Ureter (tissue), 1 donor: ENCODE data around the gene AGBL4. TPM values are rescaled to one million over a fixed set of nuclear protein-coding genes. Genes with fewer than 3 reads are reported as not detected.
"Not testable (repeated sequence)": the region's sequence is repeated elsewhere in the genome, so short reads cannot be mapped to it uniquely, and the experiment has no call there.

Experiments used
- DNase-seq: peaks from one replicate; pipeline ENCODE4 v3.0.0-alpha.2; 2020; ENCODE audit warnings: low spot score
- total RNA-seq: library from RNA; stranded (reverse); gene quantifications from one replicate; pipeline ENCODE4 v1.2.4, GENCODE V29; 2023
- donor health status: DM: yes; HTN: yes; CAD: no.

AGBL4 gene
- total RNA-seq, 1 donor from 2014 or later = 0.21 TPM

GRCh38 chr1:49306507-49307070 is 717.2 kb downstream of the AGBL4 start:
- no peak for DNase-seq

DNA sequence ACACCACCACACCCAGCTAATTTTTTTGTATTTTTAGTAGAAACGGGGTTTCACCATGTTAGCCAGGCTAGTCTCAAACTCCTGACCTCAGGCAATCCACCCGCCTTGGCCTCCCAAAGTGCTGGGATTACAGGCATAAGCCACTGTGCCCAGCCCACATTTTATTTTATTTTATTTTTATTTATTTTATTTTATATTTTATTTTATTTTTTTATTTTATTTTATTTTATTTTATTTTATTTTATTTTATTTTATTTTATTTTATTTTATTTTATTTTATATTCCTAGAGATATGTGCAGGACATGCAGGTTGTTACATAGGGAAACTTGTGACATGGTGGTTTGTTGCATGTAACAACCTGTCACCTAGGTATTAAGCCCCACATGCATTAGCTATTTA is 721.4 kb downstream of the AGBL4 start:
- DNase-seq = not testable (repeated sequence)

GRCh38 chr1:49298304-49298703 is 725.5 kb downstream of the AGBL4 start:
- DNase-seq = no peak

DNA sequence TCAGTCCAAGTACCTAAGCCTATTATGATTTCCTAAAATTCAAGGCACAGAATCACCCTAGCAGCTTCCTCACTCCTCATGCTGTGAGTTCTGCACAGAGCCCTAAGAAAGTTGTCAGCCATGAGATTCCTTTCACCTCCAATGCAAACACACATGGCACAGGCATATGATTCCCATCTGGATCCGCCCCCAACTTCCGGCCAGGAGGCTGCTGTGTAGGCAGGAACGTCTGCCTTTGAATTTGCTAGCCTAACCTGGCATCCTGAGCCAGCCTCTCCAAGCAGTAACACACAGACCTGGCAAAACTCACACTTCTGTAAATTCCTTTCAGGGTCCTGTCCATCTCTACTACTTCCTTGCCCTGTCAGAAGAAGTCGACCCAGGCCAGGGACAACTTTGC is 726.0 kb downstream of the AGBL4 start:
- DNase-seq = no peak

GRCh38 chr1:49294539-49294938 is 729.2 kb downstream of the AGBL4 start:
- DNase-seq = no peak

DNA sequence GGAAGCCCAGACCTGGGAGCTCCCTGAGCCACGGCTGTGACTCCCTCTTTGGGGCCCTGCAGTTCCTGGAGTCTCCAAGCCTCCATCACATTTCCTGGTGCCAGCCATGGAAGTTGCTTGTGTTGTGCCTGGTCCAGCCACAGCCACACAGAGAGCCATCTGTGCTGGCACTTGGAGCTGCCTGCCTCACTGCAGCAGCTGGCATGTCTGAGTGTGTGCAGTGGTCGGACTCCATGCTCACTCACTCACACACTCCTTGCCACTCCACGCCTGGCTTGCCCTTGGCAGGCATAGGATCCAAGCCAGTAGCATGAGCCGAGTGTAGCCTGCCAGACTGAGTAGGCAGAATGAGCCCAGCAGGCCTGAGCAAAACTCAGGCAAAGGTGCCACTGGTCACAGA is 730.7 kb downstream of the AGBL4 start:
- DNase-seq = no peak

DNA sequence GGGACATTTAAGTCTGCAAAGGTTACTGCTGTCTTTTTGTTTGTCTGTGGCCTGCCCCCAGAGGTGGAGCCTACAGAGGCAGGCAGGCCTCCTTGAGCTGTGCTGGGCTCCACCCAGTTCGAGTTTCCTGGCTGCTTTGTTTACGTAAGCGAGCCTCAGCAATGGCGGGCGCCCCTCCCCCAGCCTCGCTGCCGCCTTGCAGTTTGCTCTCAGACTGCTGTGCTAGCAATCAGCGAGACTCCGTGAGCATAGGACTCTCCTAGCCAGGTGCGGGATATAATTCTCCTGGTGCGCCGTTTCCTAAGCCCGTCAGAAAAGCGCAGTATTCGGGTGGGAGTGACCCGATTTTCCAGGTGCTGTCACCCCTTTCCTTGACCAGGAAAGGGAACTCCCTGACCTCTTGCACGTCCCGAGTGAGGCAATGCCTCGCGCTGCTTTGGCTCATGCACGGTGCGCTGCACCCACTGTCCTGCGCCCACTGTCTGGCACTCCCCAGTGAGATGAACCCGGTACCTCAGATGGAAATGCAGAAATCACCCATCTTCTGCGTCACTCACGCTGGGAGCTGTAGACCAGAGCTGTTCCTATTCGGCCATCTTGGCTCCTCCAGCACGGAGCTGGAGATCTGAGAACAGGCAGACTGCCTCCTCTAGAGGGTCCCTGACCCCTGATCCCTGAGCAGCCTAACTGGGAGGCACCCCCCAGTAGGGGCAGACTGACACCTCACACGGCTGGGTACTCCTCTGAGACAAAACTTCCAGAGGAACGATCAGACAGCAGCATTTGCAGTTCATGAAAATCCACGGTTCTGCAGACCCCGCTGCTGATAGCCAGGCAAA is 766.3 kb downstream of the AGBL4 start:
- DNase-seq = not testable (repeated sequence)

DNA sequence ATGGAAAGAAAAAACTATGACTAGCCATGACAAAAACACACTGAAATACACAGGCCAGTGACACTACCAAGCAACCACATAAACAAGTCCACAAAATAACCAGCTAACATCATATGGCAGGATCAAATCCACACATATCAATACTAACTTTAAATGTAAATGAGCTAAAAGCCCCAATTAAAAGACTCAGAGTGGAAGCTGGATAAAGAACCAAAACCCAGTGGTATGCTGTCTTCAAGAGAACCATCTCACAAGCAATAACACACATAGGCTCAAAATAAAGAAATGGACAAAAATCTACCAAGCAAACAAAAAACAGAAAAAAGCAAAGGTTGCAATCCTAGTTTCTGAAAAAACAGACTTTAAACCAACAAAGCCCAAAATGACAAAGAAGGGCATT is 770.8 kb downstream of the AGBL4 start:
- no peak for DNase-seq

DNA sequence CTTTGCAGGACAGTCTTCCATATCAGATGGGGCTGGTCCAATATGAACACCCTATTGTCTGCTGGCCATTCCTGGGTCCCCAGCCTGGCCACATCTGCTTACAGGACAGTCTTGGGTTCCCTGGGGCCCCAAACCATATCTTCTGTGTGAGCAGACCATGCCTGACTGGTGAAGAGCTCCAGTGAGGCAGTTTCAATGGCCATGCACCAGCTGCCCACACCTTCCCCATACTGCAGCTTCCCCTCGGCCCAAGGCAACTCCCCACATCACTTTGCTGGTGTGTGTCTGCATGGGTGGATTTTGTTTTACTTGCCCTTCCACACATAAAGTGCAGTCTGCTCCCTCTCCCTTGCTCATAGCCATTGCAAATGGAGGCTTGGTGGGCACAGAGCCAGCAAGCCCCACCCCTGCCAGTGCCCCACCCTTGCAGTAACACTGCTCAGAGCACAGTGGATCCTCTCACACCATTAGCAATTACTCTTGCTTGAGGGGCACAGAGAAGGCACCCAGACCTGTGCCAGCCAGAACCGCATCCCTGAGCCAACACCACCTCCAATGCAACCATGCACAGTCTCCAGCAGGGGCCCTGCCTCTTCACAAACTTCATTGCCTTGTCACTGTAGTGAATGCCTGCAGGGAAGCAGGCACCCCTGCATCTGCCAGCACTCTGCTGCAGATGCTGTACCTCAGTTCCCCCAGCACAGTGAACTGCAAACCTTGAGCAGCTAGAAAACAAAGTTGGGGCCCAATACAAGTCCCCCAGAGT is 772.6 kb downstream of the AGBL4 start:
- DNase-seq = no peak

GRCh38 chr1:49240709-49241221 is 783.0 kb downstream of the AGBL4 start:
- no peak for DNase-seq

- no peak for DNase-seq
These were observed 788.8 kb downstream of the AGBL4 start for GRCh38 chr1:49234988-49235387.

GRCh38 chr1:49229555-49229954 is 794.2 kb downstream of the AGBL4 start:
- DNase-seq = no peak

GRCh38 chr1:49226758-49227157 is 797.0 kb downstream of the AGBL4 start:
- DNase-seq = no peak

- DNase-seq = no peak
These were observed 798.3 kb downstream of the AGBL4 start for GRCh38 chr1:49225464-49225863.

- no peak for DNase-seq
These were observed 810.5 kb downstream of the AGBL4 start for GRCh38 chr1:49213301-49213700.

GRCh38 chr1:49208712-49209111 is 815.0 kb downstream of the AGBL4 start:
- no peak for DNase-seq

DNA sequence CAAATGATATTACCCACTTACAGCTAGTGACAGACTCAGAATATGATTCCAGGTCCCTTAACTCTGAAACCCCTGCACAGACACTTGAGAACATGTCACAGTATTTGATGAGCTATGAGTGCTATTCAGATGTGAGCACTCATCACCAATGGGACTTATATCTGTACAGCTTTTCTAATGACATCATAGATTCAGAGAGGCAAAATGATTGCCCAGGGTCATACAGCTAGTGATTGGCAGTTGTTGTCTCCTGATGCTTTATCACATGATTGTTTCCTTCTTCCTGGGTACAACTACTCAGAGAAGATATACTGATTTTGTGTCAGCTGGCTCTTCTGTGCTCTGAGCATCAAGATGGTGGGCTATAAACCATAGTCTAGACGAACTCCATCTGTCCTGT is 819.0 kb downstream of the AGBL4 start:
- DNase-seq = no peak

DNA sequence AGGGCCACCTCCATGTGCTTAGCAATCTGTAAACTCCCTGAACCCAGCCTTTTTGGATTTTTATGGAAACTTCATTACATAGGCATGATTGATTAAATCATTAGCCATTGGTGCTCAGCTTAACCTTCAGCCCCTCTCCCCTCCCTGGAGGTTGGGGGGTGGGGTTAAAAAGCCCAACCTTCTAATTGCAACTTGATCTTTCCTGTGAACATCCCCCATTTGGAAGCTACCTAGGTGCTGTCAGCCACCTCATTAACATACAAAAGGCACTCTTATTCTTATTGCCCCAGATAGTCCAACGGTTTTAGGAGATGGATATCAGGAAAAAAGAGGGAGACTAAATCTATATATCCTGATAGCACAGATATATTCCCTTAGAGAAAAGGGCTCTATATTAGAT is 823.0 kb downstream of the AGBL4 start:
- no peak for DNase-seq

DNA sequence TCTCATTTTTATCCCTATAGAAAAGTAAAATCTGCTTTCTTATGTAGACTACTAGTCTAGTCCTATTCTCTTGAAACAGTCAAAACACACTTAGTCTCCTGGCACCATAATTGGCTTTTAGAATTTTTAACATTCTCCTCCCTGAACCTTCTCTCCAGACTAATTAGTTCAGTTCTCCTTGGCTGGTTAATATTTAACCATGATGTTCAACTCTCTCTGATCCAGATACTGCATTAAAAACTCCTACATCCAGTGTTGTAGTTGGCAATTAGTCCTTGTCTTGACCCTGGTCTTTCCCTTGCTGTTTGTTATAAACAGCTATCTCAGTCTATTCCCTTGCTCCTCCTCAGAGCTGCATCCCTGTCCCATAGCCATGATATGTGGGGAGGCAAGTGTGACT is 824.2 kb downstream of the AGBL4 start:
- DNase-seq = no peak

GRCh38 chr1:49197081-49197480 is 826.7 kb downstream of the AGBL4 start:
- no peak for DNase-seq

- DNase-seq = no peak
These were observed 833.6 kb downstream of the AGBL4 start for GRCh38 chr1:49190138-49190537.

DNA sequence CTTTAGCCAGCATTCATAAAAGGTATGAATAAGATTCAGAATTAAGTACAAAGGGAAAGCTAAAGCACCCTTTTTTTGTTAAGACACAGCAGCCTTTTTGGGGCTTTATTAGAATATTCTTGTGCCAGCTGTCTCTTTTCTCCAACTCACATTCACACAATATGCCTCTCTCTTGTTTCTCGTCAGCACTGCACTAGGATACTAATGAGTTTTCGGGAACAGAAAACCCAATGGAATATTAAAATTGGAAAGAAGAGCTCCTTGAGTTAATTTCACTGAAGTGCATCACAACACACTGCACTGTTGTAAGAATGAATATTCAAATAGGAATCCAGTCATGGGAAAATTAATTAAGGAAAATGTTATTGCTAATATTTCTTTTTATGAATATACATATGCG is 836.7 kb downstream of the AGBL4 start:
- DNase-seq = no peak
